Tongue (tissue), 2 donors: ENCODE measurements around the gene RAMACL. TPM values are rescaled to one million over a fixed set of nuclear protein-coding genes. Genes with fewer than 3 reads are reported as not detected.
A peak's percentile ranks its signal among the peaks of the same experiment; 100 is the strongest.
"Not testable (repeated sequence)": the region's sequence is repeated elsewhere in the genome, so short reads cannot be mapped to it uniquely, and the experiment has no call there.

Experiments used
- DNase-seq: peaks from one replicate; pipeline ENCODE4 v3.0.0-alpha.2; 2015
- total RNA-seq: library from RNA; depleted of rRNA; stranded (reverse); fragments of >200 nt; gene quantifications from one replicate; pipeline ENCODE4 v1.2.3, GENCODE V29; 2014

Gene RAMACL
- 3.4 TPM for total RNA-seq

DNA sequence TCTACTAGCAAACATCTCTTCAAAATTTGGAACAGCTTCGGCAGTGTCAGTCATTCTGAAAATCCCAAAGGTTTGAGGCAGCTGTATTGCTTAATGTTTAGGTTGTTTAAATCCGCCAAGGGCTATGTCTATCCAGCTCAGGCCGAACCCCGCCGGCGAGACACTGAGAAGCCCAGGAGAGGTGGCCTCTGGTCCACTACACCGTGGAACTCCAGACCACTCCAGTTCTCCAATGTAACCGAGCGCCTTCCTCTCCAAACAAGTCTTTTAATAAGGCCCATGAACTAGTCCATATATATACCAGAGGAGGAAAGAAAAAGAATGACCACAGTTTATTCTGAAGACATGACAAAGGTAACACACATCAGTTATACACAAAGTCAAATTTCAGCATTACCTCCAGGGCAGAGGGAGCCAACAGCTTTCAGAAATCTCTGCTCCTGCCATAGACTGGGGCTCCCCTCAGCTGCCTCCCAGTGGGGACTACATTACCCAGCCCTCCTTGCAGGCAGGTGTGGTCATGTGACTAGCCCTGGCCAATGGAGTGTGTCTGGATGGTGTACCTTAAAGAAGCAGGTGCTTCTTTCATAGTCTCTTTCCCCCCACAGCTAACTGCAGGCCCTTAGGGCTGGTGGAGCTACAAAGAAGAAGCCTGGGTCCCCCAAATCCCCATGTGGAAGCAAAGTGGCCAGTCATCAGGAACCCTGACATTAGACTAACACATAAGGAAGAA lies at the start of gene RAMACL:
Gene RAMACL (minus strand): TSS at position 255 of the 733 bp plus-strand sequence. CDS start 201 bp downstream, at position 54.
- DNase-seq = no peak

DNA sequence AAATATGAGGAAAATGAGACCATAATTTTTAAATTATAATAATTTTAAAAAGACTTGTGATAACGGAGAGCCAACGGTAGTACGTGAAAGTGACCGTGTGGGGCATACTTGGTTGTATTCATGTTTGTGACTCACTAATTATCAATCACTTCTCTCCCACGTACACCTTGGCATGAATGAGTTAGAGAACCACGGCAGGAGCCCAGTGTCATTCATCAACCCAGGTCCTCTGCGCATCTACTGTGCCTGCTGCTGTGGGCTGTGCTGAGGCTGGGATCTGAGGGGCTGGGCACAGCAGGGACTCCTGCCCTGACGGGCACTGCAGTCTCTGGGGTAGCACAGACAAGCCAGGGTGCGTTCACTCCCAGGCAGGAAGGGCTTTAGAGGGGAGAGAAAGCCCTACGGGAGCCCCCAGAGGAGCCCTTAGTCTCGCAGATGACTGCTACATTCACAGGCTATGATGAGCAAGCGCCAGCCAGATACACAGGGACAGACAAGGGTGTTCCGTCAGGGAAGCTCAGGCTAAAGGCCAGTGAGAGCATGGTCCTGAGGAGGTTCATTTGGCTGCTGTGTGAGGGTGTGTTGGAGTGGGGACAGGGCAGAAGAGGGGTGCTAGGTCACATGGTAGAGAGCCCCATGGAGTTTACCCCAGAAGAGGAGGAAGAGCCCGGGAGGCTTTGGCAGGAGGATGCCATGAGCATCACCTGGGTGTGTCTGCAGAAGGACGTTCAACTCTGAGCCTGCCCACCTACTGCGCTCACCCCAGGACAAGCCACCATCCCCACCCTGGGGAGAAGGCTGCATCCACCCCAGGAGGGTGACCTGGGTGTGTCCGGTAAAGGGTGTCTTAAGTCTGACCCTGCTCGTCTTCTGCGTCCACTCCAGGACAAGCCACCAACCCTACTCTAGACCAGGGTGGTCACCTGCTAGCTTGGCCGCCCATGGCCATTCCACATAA lies 48.8 kb upstream of the RAMACL start:
- no peak for DNase-seq

DNA sequence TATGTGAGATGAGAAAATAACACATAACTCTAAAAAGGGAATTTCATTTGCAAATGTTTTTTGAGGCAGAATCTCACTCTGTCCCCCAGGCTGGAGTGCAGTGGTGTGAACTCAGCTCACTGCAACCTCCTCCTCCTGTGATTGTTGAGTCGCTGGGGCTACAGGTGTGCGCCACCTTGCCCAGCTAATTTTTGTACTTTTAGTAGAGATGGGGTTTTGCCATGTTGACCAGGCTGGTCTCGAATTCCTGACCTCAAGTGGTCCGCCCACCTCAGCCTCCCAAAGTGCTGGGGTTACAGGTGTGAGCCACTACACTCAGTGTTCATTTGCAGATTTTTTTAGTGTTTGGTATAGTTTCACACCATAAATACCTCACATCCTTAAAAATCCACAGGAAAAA lies 48.1 kb upstream of the RAMACL start:
- not testable (repeated sequence) for DNase-seq

DNA sequence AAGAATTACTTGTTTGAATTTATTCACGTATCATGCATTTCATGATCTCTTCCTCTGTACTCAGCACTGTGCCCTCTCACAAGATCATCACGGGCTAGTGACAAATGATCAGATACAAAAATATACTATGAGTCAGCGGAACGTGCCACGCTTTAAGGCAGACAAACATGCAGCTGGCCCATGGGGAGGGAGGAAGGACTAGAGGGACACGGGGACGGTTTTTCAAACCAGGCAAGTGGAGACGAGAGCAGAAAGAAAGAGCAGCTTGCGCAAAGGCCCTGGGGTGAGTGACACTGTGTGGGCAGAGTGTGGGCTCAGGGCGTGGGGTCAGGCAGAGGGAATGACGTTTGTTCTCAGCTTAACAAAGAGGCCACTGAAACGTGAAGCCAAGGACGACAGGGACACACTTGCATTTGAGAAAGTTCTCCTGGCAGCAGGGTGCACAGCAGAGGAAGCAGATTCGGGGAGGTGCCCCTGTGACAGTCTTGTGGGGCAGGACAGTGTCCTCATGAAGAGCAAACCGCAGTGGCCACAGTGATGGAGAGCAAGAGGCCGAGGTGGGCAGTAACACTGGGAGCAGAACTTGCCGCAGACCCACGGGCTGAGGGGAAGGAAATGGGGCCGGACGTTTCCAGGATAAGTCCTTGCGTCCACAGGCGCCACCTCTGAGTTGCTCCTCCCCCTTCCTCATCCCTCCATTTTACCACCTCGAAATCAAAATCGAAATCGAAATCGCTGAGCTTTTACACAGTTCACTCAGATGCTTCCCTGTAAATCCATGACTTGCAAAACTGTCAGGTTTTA lies 47.5 kb upstream of the RAMACL start:
- peak; percentile 70 for DNase-seq

DNA sequence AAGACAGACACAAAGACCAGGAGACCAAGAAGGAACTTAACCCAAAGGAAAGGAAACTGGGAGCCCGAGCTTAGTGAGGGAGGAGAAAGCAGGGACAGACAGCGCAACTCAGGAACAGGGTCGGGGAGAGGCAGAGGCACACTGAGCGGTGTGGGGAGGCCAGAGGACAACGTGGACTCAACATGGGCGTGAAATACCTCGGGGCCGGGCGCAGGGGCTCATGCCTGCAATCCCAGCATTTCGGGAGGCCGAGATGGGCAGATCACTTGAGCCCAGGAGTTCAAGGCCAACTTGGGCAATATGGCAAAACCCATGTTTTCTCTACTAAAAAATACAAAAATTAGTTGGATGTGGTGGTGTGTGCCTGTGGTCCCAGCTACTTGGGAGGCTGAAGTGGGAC lies 46.3 kb upstream of the RAMACL start:
- DNase-seq = no peak

DNA sequence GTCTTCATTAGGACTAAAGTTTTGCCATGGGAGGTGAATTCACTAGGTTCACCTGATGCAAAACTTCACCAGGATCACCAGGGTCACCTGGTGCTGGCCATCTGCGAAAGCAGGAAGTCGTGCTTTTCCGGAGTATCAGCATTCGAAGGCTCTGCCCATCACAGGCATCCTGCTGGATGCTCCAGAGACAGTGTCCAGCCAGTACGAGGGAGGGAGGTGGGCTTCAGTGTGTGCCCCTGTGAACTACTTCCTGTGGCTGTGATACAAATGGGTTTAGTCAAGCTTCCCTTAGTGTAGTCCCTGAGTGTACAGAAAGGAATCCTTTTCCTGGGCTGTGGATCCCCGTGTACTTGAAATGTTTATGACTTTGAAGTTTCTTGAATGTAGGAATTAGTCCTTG lies 44.0 kb upstream of the RAMACL start:
- no peak for DNase-seq

DNA sequence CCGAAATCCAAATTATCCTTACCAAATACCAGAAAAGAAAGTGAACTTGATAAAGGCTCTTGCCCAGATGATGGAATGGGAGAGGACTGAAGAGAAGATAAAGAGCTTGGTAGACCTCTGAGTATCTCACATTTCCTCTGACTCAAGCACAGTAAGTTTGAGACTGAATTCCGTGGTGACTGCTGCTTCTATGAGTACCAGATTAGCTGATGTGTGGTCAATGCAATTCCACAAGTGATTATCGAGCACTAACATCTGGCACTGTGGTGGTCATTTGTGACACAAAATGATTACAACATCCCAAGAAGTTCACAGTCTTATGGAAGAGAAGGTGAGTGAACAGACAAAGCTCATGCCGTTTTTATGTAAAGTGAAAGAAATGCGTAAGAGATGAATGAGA lies 43.1 kb upstream of the RAMACL start:
- DNase-seq = no peak

DNA sequence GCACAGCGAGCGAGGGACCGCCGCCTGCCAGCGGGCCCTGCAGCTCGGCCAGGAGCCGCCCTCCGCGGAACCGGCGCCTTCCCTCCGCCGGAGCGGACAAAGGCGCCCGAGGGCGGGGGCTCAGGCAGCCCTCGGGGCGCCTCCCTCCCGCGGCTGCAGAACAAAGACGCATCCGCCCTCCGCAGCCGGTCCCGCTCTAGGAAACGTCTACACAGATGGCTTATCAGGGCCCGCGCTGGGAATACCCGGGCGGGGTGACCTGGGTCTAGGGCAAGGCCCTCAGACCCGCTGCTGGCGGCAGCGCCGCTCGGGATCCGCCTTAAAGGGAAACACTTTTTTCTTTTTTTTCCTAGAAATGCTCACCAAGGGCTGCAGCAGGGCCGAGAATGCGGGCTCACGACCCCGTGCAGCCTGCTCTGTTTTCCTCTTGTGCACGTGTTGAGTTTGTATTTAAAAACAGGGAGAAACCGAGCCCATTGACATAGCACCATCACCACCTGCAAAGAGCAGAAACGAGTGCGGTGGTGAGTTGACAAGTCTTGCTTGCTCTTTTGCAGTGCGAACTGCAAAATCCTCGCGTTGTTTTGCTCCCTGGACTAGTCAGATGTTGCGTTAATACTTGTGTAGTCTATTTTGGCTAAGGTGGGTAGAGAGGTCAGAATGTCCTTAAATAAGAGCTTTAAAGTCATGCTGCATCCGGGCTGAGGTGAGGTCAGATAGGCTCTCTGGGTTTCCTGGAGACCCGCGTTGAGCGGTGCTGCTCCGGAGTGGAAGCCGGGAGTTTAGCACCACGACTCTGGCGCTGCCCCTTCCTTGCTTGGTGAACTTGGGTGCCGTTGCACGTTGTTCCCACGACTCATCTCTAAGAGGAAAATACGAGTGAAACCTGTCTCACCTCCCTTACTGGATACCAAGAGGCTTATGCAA lies 41.7 kb upstream of the RAMACL start:
- peak; percentile 79 for DNase-seq

DNA sequence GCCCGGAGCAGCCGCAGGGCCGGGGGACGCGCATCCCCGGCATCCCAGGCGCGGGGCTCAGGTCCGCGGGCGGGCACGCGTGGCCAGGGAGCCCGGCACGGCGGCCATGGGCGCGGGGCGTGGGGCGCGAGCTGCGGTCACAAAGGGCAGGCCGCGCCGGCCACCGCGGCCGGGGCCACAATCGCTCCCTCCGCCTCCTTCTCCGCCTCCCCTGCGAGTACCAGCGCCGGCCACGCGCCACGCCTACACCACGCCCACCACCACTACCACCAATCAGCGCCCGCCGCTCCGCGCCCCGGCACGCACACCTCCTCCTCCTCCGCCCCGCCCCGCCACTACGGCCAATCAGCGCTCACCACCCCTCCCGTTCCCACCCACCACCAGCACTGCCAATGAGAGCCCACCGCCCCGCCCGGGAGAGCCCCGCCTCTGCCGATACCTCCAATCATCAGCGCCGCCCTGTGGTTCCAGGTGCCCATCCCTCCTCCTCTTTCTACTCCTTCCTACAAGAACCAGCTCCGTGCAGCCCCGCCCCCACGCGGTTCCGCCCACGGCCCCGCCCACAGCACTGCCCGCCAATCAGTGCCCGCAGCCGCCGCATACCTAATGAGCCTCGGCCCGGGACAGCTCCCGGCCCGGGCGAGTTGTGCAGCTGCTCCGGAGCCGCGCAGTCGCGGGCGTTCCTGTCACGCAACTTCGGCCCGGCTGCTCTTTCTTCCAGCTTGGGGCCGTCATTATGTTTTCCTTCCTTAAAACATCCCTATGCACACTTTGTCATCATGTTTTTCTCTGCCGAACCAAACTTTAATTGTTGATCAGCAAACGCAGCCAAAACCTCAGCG lies 40.8 kb upstream of the RAMACL start, which contains the start of gene RPS6KA2:
Gene RPS6KA2 (minus strand): TSS at position 219 of the 842 bp plus-strand sequence. CDS start 232 bp downstream, outside the sequence.
- DNase-seq = peak; percentile 100

DNA sequence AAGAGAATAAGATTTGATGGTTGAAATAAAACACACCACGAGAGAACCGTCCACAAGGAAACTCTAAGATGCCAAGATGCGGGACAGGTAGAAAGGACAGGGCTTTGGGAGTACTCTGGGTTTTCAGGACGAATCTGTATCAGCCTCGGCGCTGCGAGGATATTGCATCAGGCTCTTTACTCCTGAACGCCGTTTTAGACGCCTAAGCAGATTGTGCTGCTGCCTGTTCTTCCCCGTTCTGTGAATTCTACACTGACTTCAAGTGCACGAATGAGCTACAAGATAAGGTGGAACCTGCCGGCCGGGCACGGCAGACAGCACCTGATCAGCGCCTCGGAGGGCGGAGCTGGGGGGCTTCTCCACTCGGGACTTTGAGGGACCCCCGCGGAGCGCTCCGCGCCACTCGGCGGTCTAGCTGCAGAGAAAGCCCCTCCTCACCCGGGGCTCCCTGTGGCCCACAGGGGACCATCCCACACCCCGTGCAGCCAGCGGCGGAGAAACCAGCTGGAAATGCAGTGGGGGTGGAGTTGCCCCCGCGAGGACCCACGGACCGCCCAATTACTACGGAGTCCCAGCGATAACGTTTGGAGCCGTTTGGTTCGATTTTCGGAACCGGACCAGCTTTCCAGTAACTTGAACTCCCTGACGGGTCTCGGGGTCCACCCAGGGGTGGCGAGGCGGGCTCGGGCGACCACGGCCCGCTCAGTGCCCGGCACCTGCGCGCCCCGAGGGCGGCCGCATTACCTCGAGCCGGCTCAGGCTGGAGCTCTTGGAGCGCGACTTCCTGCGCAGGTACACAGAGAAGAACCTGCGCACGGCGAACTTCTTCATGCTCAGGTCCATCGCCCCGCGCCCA lies 39.9 kb upstream of the RAMACL start:
- peak; percentile 47 for DNase-seq

DNA sequence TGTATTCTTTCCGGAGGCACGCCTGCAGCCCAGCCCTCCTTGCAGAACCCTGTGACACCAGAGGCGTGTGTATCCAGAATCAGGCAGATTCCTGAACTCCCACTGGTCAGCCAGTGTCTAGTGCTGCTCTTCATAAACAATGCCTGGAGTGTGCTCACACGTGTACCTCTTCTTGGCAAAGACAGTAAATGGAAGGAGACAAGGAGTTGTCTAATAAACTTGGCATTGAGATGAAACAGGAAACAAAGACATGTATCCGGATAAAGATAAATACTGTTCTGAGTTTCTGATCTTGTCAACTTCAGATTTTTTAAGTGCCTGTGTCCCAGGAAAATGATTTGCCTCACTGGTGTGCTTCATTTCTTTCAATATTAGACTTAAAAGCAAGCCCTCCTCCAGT lies 38.9 kb upstream of the RAMACL start:
- no peak for DNase-seq

DNA sequence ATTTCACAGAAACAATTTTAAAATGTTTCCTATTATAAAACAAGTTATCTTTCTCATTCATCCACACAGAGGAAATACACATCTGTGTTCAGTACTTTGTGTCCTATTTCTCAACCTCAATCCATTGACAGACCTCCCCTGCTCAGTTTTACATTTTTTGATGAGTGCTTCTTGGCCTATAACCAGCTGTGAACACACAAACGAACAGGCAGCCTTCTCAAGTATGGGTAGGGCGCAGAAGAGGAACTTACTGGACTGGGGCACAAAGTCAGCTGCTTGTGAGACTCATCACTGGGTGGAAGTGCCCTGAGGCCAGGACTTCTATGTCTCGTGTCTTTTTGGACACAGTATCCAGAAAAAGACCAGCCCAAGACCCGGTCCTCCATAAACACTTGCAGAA lies 37.8 kb upstream of the RAMACL start:
- DNase-seq = peak; percentile 64

DNA sequence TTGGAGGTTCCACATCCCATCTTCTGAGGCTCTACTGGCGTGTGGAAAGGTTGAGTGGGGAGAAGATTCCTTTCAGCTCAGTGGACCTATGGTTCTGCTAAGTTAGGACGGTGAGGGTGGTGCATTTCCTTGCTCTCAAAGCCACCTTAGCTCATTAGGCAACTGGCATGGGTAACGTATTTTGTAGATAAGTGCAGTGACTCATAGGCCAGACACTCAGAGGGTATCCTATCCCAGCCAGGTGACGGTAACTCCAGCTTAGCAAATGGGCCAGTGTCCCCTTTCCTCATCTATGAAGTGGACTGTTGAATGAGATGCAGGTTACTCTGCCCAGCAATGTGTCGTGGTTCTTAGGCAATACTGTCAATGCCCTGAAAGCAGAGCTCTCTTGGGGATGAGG lies 36.8 kb upstream of the RAMACL start:
- no peak for DNase-seq

DNA sequence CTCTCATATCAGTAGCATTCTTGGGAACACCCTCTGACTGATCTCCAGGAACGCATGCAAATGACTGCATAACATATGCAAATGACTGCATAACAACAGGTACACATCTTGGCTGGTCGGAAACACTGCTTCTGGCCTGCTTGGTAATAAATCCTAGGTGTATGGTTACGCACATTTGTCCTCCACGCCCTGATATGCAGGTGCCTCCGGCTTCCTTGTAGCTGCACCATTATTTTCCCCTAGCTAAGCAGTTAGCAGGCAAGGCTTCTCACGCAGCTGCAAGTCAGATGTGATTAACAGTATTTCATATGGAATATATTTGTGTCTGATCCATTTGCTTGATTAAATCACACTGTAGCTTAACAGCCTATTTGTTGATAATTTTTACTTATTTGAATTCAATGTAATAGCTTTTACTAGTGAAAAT lies 34.6 kb upstream of the RAMACL start:
- DNase-seq = no peak

DNA sequence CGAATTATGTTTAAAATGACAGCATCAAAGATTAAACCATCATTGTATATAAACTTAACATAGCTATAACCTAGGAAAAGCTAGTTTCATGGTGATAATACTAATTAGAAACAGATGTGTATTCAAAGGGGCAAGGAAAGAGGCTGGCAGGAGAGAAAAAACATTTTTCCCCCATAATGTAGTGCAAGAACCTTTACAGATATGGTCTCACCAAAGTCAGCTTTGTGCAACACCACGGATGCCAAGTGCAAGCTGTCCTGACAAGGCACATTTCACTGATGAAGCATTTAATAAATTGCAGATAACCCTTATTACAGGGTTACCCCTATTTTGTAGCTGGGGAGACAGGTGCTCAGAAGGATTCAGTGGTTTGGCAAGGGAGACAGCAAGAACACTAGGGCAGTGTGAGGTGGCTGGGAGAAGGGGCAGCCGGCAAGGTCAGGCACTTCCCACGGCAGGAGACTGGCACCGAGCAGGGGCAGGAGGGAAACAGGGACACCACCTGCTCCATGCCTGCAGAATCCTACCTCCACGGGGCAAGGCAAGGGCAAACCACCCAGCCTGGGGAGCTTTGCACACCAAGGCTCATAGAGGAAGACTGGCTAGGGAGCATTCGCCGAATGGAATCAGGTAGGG lies 34.1 kb upstream of the RAMACL start:
- DNase-seq = no peak

DNA sequence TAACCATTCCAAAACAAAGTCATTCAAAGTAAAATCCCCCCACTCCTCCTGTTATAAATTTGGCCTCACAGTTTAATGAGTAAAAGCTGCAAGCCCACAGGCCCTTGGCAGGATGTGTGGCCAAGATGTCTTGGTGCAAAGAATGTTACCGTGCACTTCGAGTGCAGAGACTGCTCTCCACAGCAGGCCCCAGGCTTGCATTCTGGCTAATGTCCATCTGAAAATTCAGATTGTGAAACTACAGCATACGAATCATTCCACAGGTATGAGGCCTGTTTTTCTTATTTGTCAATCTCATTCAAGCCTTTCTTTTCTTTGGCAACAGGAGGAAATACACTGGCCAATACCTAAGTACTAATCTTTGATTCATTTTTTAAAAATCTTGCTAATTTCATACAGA lies 33.4 kb upstream of the RAMACL start:
- peak; percentile 89 for DNase-seq

DNA sequence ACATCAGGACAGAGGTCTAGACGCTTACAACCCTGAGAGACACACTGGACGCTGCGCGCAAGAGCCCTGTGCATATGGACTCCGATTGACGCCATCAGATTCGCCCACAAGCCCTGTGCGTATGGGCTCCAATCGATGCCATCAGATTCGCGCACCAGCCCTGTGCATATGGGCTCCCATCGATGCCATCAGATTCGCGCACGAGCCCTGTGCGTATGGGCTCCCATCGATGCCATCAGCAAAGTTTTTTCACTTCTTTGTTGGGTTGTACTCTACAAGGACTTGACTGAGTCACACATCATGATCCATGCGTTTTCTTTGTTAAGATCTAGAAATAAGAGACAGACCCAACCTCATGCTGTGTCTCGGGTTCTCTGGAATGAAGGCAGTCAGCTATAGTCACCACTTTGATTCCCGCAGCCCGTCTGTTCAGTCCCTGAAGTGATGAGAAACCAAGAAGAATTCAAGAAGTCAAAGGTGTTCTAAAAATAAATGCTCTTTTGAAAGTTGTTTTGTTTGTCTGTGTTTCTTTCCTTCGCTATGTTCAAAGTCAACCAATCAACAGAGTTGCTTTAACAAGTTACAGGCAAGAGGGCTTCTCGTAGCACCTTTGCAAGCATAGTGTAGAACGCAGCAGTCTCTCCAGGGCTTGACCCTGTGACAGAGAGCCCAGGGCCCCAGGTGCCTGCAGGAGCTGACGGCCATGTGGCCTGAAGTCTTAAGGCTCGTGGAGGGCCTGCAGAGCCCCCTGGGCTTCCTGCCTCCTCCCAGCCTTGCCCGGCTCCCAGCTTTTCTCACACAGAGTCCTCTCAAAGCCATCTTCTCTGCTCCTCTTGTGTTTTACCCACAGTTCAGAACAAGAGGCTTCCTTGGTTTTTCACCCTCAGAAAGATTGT lies 32.6 kb upstream of the RAMACL start:
- DNase-seq = no peak

DNA sequence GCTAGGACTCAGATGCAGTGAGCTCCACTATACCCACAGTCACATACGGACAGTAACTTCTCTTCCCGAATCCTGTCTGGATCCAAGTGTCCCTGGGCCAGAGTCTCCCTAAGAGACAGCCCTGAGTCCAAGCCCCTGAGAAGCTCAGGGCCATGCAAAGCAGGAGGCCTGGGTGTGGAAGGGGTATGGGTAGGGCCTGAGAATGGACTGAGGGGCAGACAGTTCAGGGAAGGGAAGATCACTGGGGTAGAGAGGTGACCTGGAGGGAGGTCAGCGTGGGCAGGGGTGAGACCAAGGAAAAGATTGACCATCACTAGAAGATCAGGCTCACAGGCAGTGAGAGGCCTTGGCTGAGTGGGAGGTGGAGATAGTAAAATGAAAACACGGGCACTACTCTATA lies 31.8 kb upstream of the RAMACL start:
- no peak for DNase-seq
